Endothelial cell of umbilical vein (primary cell): ENCODE data around the gene POLA1. TPM values are rescaled to one million over a fixed set of nuclear protein-coding genes. Genes with fewer than 3 reads are reported as not detected.

ENCODE experiments used
- BruUV-seq: library from RNA; stranded (reverse); fragments of 400-500 nt; replicated peaks from 2 replicates; lab custom pipeline; 2021; lab: Mats Ljungman, UMichigan
- CTCF ChIA-PET: fragments of 300-600, 350-600 bp; sonication (Branson Sonifier 250); formaldehyde crosslinking; loops from one replicate; lab custom pipeline; 2021; ENCODE audit warnings: antibody characterized with exemption, inconsistent platforms; lab: Charles Lee
- POLR2A ChIA-PET: fragments of 300-600, 350-600 bp; sonication (Branson Sonifier 250); formaldehyde crosslinking; loops from one replicate; lab custom pipeline; 2021; ENCODE audit warnings: antibody characterized with exemption, inconsistent platforms; lab: Charles Lee
- DNase-seq: peaks from one replicate; pipeline ENCODE4 v3.0.0-alpha.2; 2011; ENCODE audit warnings: low read depth, low spot score
- FAIRE-seq: peaks from 2 replicates; lab custom pipeline; 2011; peaks lifted over from hg19 to GRCh38; lab: Jason Lieb, UNC
- H2AFZ ChIP-seq: 2 replicates; pipeline ENCODE4 v1.6.0; 2012; ENCODE audit warnings: low read depth, low read length, control low read depth, inconsistent platforms
- H3K27ac ChIP-seq: 2 replicates; pipeline ENCODE4 v1.5.1; 2011; ENCODE audit warnings: low read depth, mild to moderate bottlenecking, control low read depth, low read length, moderate library complexity; ENCODE audit not compliant: insufficient read depth
- H3K27me3 ChIP-seq, 2 experiments: 2 replicates each; pipeline versions ENCODE4 v1.6.0 to v1.6.1; 2011; ENCODE audit warnings: low read length in 2 of 2, mixed read lengths in 1 of 2; ENCODE audit not compliant: control insufficient read depth in 2 of 2, insufficient read depth in 2 of 2
- H3K36me3 ChIP-seq, 2 experiments: 2 replicates in 1 of 2; 3 replicates in 1 of 2; pipeline ENCODE4 v1.5.1; 2011; ENCODE audit warnings: low read length in 2 of 2, mild to moderate bottlenecking in 1 of 2, moderate library complexity in 1 of 2; ENCODE audit not compliant: control insufficient read depth in 2 of 2, insufficient read depth in 2 of 2; ENCODE audit errors: extremely low read depth in 1 of 2
- H3K4me1 ChIP-seq: 3 replicates; pipeline ENCODE4 v1.5.1; 2011; ENCODE audit warnings: mild to moderate bottlenecking, low read length; ENCODE audit not compliant: control insufficient read depth, insufficient read depth; ENCODE audit errors: extremely low read depth
- H3K4me2 ChIP-seq: 2 replicates; pipeline ENCODE4 v1.6.1; 2011; ENCODE audit warnings: low read length, control low read depth, mixed read lengths; ENCODE audit not compliant: insufficient read depth
- H3K4me3 ChIP-seq, 3 experiments: fragments of 200-600 bp in 1 of 3; sonication (generic), shearing (Covaris generic) in 1 of 3; replicated peaks in 1 of 3; 2 replicates each; pipeline ENCODE4 v1.5.1; 2011 to 2016; ENCODE audit warnings: control low read depth in 3 of 3, low read length in 3 of 3, mild to moderate bottlenecking in 2 of 3, inconsistent platforms in 1 of 3, low read depth in 1 of 3, moderate library complexity in 1 of 3; ENCODE audit not compliant: insufficient read depth in 1 of 3
- H3K79me2 ChIP-seq: 2 replicates; pipeline ENCODE4 v1.6.0; 2012; ENCODE audit warnings: low read length, inconsistent platforms; ENCODE audit not compliant: control insufficient read depth, insufficient read depth
- H3K9ac ChIP-seq: replicated peaks from 2 replicates; pipeline ENCODE3; 2011; ENCODE audit warnings: low read length, control low read depth; ENCODE audit not compliant: insufficient read depth; ENCODE audit errors: extremely low read depth
- H3K9me1 ChIP-seq: replicated peaks from 3 replicates; pipeline ENCODE4 v1.6.0; 2011; ENCODE audit warnings: mild to moderate bottlenecking, low read length; ENCODE audit not compliant: control insufficient read depth, insufficient read depth; ENCODE audit errors: extremely low read depth
- H3K9me3 ChIP-seq: replicated peaks from 2 replicates; pipeline ENCODE4 v1.5.1; 2012; ENCODE audit warnings: low read length, inconsistent platforms; ENCODE audit not compliant: control insufficient read depth, insufficient read depth
- H4K20me1 ChIP-seq: replicated peaks from 2 replicates; pipeline ENCODE3; 2011; ENCODE audit warnings: mild to moderate bottlenecking, low read length; ENCODE audit not compliant: control insufficient read depth, insufficient read depth; ENCODE audit errors: extremely low read depth
- EZH2 ChIP-seq: IDR thresholded peaks from 2 replicates; pipeline ENCODE4 v1.6.1; 2012; ENCODE audit warnings: borderline replicate concordance, low read depth, mild to moderate bottlenecking, moderate library complexity, low read length, inconsistent platforms; ENCODE audit not compliant: severe bottlenecking
- FOS ChIP-seq: IDR thresholded peaks from 2 replicates; pipeline ENCODE4 v1.6.1; 2011; ENCODE audit warnings: mild to moderate bottlenecking, low read length, moderate library complexity, borderline replicate concordance; ENCODE audit not compliant: insufficient read depth
- GATA2 ChIP-seq: IDR thresholded peaks from 2 replicates; pipeline ENCODE4 v1.7.0; 2011; ENCODE audit warnings: low read depth, mild to moderate bottlenecking, moderate library complexity, mixed read lengths, low read length; ENCODE audit not compliant: insufficient read length, insufficient read depth
- JUN ChIP-seq: IDR thresholded peaks from 2 replicates; pipeline ENCODE4 v1.6.1; 2011; ENCODE audit warnings: borderline replicate concordance, low read depth; ENCODE audit not compliant: insufficient read length, insufficient read depth
- MYC ChIP-seq: IDR thresholded peaks from one replicate; pipeline ENCODE4 v1.6.1; 2011; ENCODE audit warnings: mild to moderate bottlenecking, low read depth, low read length
- POLR2A ChIP-seq: IDR thresholded peaks from 2 replicates; pipeline ENCODE4 v1.6.1; 2012; ENCODE audit warnings: low read depth, mild to moderate bottlenecking, control low read depth, low read length
- POLR2AphosphoS5 ChIP-seq: IDR thresholded peaks from 2 replicates; pipeline ENCODE4 v1.6.1; 2012; ENCODE audit warnings: low read depth, mild to moderate bottlenecking, control low read depth, low read length, moderate library complexity; ENCODE audit not compliant: insufficient read depth
- dilution Hi-C: fragments of 300-500 bp; cut with MboI; formaldehyde crosslinking; loops from one replicate; pipeline ENCODE4 v1.15.0; 2019; ENCODE audit warnings: low sequenced_read_pairs; ENCODE audit not compliant: extremely low pct_ligation_motif_present
- intact Hi-C: fragments of 100-400 bp; cut with micrococcal nuclease; formaldehyde crosslinking; loops from one replicate; pipeline ENCODE4 v1.10.0; 2022
- polyA plus RNA-seq, 4 experiments: library from polyadenylated mRNA; depleted of rRNA in 3 of 4; stranded (reverse) in 3 of 4; unstranded in 1 of 4; fragments of >200 nt; gene quantifications; 2 replicates each; pipeline versions ENCODE4 v1.2.1 to v1.2.3, GENCODE V29; 2011 to 2012; ENCODE audit warnings: missing spikeins in 1 of 4
- total RNA-seq: library from RNA; stranded (reverse); gene quantifications from 2 replicates; pipeline ENCODE4 v1.2.3, GENCODE V29; 2021
- TF ChIP-seq, protein P1 (sequence below): IDR thresholded peaks from 2 replicates; pipeline ENCODE4 v1.6.1; 2011; ENCODE audit not compliant: insufficient read depth, insufficient read length
- TF ChIP-seq, protein P2 (sequence below), 2 donors: IDR thresholded peaks; 1 replicate in 1 of 2; 2 replicates in 1 of 2; pipeline ENCODE4 v1.5.1; 2011; ENCODE audit warnings: low read length in 2 of 2, mild to moderate bottlenecking in 2 of 2, moderate library complexity in 2 of 2, control low read depth in 1 of 2, inconsistent platforms in 1 of 2, low read depth in 1 of 2; ENCODE audit not compliant: insufficient read depth in 1 of 2; ENCODE audit errors: extremely low read depth in 1 of 2

The POLA1 gene
- total and polyA plus RNA-seq, 2 donors (not counting 3 experiments of a cell fraction or from before 2014, with no cell fraction given): 1.8 to 18.6 TPM

DNA sequence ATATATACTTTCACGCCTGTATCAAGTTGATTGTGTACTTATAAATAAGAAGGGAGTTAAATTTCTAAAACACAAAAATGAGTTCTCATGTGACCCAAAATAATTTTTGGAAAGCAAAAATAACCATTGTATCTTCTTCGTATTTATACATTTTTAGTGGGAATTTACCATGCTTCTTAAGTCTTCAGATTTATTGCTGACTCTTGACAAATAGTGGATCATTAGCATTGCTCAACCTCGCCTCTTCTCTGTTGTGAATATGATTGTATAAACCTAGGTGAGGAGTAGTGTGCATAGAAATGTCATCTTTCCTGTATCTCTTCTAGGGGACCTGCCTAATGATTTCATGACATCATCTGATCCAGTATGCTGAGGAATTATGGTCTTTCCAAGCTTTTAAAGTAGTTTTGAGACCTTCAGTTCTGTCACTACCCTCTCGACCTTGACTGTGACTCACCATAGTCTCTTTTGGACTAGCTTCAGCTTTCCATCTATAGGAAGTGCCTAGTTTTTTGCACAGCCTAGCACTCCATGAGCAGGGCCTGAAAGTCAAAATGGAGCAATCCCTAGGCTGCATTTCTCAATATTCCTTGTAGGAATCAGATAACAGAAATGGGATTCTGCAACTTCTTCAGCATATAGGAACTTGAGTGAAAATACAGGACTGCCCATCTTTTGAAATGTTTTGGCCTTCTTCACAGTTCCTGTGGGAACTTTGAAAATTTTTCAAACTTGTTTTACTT is 164.5 kb downstream of the POLA1 start:
- DNase-seq (no peak), FAIRE-seq (peak; percentile 15)
- dilution Hi-C loops: no loop called here
- Histone ChIP-seq H3K27ac (no peak overlapping the region), H3K79me2 (no peaks in the 10 kb centered on the region), H4K20me1 (no peaks in the 10 kb centered on the region), H3K4me2 (no peak overlapping the region), H3K4me3 (no peak overlapping the region), H3K4me1 (peaks cover 3% of the 10 kb centered on the region), H3K9me3 (no peaks in the 10 kb centered on the region), H2AFZ (no peak overlapping the region), H3K9ac (no peak overlapping the region), H3K36me3 (no peaks in the 10 kb centered on the region), H3K9me1 (no peaks in the 10 kb centered on the region), H3K27me3 (no peaks in the 10 kb centered on the region)
- intact Hi-C loops: no loop called here
- POLR2A ChIA-PET: no interaction called here
- CTCF ChIA-PET: interaction anchor here (1.0 kb wide), 1 partner anchor 20 kb away, joined by 3 read pairs; no protein-coding TSS in a partner anchor
- TF ChIP-seq, protein P1, sequence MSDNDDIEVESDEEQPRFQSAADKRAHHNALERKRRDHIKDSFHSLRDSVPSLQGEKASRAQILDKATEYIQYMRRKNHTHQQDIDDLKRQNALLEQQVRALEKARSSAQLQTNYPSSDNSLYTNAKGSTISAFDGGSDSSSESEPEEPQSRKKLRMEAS: no peak
- no peak for TF ChIP-seq FOS
- no peak for TF ChIP-seq POLR2A
- TF ChIP-seq POLR2AphosphoS5: no peak
- no peak for TF ChIP-seq GATA2
- TF ChIP-seq JUN: no peak
- no peak for TF ChIP-seq EZH2
- TF ChIP-seq, protein P2, sequence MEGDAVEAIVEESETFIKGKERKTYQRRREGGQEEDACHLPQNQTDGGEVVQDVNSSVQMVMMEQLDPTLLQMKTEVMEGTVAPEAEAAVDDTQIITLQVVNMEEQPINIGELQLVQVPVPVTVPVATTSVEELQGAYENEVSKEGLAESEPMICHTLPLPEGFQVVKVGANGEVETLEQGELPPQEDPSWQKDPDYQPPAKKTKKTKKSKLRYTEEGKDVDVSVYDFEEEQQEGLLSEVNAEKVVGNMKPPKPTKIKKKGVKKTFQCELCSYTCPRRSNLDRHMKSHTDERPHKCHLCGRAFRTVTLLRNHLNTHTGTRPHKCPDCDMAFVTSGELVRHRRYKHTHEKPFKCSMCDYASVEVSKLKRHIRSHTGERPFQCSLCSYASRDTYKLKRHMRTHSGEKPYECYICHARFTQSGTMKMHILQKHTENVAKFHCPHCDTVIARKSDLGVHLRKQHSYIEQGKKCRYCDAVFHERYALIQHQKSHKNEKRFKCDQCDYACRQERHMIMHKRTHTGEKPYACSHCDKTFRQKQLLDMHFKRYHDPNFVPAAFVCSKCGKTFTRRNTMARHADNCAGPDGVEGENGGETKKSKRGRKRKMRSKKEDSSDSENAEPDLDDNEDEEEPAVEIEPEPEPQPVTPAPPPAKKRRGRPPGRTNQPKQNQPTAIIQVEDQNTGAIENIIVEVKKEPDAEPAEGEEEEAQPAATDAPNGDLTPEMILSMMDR (IDR thresholded peaks at IDR 0.05; ENCODE audit: extremely low read depth in 1 of 2, insufficient read depth in 1 of 2, low read depth in 1 of 2, low read length in 2 of 2): no peak
- no peak for TF ChIP-seq MYC
- BruUV-seq: no TSS peak
